GM10266 (cell line): ENCODE results near the gene GALNT2.

Source experiments
- DNase-seq: peaks from one replicate; pipeline ENCODE4 v3.0.0; 2012; ENCODE audit errors: extremely low spot score
- TF ChIP-seq, protein P1 (sequence below): IDR thresholded peaks from 2 replicates; pipeline ENCODE4 v1.5.1; 2012; ENCODE audit warnings: mild to moderate bottlenecking, low read depth; ENCODE audit not compliant: control insufficient read depth, insufficient read depth; ENCODE audit errors: missing control alignments

Gene GALNT2

GRCh38 chr1:230322421-230322756 is 255.4 kb downstream of the GALNT2 start:
- TF ChIP-seq, protein P1, sequence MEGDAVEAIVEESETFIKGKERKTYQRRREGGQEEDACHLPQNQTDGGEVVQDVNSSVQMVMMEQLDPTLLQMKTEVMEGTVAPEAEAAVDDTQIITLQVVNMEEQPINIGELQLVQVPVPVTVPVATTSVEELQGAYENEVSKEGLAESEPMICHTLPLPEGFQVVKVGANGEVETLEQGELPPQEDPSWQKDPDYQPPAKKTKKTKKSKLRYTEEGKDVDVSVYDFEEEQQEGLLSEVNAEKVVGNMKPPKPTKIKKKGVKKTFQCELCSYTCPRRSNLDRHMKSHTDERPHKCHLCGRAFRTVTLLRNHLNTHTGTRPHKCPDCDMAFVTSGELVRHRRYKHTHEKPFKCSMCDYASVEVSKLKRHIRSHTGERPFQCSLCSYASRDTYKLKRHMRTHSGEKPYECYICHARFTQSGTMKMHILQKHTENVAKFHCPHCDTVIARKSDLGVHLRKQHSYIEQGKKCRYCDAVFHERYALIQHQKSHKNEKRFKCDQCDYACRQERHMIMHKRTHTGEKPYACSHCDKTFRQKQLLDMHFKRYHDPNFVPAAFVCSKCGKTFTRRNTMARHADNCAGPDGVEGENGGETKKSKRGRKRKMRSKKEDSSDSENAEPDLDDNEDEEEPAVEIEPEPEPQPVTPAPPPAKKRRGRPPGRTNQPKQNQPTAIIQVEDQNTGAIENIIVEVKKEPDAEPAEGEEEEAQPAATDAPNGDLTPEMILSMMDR, result no peak
- DNase-seq, result no peak

GRCh38 chr1:230322967-230323547 is 256.0 kb downstream of the GALNT2 start:
- TF ChIP-seq, protein P1, result no peak
- DNase-seq, result no peak

GRCh38 chr1:230323686-230324085 is 256.6 kb downstream of the GALNT2 start:
- no peak for DNase-seq
- TF ChIP-seq, protein P1, result no peak

- DNase-seq, result no peak
Measured at GRCh38 chr1:230326971-230327891, 260.2 kb downstream of the GALNT2 start.

GRCh38 chr1:230327892-230328284 is 260.9 kb downstream of the GALNT2 start:
- peak; percentile 48 for DNase-seq
- TF ChIP-seq, protein P1, result no peak

More at GRCh38 chr1:230326971-230327891, 260.2 kb downstream of the GALNT2 start:
- TF ChIP-seq, protein P1, result no peak

- TF ChIP-seq, protein P1, result no peak
- DNase-seq, result no peak
Measured at GRCh38 chr1:230328342-230329015, 261.4 kb downstream of the GALNT2 start.
